NCI-H2107 treated with DMSO at 0.1 percent for 48 hours (cell line): ENCODE data around the gene EID1.

ENCODE experiments used
- DNase-seq: peaks from one replicate; lab custom pipeline; 2025; ENCODE audit not compliant: unreplicated experiment; lab: John Stamatoyannopoulos, UW

Gene EID1

DNA sequence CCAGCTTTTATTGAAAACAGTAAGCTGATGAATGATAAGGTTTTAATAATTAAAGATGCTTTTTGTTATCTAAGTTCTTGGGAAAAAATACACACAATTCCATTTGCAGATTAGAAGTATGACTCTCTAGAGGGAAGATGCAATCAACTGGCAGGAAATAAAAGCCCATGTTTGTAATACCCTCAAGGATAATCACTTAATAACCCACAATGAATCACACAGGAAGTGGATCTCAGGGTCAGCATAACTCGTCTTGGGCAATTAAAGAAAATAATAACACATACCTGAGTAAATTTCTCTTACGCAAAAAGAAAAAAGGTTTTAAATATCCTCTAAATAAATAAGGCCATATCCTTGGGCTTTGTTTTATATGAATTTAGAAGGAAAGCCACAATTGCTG is 9.4 kb upstream of the EID1 start:
- DNase-seq: no peak

DNA sequence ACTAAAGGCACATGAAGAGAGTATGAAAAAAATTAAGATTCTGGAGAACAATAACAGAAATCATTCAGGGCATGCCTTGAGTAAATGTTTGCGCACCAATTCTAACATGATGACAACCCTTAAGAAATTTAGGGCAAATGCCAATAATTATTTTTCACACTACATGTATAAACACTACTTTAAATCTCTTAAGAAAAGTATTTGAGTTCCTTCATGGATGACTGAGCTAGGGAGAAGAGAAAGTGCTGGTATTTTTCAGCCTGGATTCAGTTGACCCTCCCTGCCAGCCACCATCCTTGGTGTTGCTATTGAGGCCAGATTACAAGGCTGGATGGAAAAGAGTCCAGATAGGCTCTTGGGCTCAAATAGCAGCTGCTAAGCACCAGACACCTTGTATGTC is 8.0 kb upstream of the EID1 start:
- no peak for DNase-seq

DNA sequence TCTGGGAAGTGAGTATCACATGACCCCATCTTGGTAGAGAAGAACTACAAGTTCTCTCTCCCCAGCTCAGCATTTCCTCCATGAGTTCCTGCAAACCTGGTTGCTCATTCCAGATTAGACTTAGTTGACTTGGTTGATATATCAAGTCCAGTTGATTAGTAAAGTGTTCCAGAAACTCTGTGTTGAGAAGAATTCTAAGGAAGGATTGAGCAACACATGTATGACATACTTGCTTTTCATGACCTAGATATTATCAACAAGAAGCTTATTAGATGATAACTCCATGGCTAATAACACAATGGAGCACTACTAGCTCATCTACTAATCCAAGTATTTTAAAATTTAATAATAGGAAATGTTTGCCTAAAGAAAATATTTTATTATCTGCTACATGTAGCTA is 6.4 kb upstream of the EID1 start:
- DNase-seq: no peak

DNA sequence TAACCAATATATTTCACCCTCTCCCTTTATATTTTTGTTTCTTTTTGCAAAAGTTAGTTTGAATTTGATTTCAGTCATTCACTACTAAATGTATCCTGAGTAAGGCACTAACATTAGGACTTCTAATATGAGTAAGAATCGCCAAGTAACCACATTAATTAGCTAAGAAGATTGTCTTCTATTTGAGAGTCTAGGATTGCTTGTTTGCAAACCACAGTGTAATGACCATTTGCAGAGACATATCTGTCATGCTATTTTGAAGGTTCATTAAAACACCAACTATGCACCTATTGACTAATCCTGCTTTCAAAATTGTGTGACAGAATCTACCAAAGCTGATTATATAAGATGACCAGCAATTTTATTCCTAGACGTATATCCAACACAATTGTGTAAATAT is 5.3 kb upstream of the EID1 start:
- DNase-seq: no peak

DNA sequence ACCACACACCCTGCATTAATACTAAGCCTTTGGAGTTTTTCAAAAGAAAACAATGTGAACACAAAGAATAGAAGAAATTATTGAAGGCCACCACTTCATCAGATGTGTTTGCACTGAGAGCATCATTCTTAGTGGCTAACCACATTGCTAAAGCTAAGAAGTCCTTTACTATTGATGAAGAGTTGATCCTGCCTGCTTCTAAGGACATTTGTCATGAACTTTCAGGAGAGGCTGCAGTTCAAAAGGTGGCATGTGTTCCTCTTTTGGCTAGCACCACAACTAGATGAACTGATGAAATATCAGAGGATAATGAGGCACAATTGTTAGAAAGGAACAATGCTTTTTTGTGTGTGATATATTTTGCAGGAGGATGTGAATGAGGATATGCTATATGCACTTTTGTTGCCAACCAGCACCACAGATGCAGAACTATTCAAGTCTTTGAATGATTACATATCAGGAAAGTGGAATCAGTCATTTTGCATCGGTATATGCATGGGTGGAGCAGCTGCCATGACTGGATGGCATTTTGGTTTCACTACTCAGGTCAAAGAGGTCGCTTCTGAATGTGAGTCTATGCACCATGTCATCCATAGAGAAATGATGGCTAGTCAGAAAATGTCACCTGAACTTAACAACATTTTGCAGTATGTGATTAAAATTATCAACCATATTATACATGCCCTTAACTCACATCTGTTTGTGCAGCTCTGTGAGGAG is 2.5 kb upstream of the EID1 start:
- DNase-seq: no peak

DNA sequence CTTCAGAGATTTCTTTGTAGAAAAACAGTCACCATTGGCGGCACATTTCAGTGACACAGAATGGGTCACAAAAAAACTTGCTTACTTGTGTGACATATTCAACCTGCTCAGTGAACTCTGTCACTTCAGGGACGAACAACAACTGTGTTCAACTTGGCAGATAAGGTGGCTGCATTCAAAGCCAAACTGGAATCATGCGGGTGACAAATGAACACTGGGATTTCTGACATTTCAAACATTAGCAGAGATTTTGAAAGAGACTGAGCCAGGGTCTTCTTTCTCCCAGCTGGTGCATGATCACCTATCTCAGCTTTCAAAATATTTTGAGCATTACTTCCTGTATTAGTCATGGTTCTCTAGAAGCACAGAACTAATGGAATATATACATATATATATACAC is 1.9 kb upstream of the EID1 start:
- no peak for DNase-seq

DNA sequence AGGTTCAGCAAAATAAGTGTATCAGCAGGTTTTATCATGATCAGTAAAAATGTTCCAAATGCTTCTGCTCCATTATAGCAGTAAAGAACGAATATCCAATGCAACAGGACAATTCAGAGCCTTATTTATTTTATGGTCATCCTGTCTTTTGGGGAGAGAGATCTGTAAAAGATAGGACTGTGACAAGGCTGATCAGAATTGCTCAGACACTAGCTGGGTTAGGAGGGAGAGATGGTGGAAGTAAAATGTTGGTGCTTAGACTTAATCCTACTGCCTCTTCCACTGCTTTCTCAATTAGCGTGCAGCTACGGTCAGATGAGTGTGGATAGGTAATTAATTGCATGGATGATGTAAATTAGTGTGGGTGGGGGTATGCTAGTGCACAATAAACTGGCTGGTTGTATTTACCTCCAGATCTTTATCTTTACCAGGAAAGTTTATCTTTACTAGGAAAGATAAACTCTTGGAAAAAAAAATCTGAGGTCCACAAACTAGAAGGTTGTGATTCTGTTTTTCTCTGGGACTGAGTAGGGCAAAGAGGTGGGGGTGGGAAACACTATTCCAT is 2.2 kb downstream of the EID1 start:
- DNase-seq: no peak

DNA sequence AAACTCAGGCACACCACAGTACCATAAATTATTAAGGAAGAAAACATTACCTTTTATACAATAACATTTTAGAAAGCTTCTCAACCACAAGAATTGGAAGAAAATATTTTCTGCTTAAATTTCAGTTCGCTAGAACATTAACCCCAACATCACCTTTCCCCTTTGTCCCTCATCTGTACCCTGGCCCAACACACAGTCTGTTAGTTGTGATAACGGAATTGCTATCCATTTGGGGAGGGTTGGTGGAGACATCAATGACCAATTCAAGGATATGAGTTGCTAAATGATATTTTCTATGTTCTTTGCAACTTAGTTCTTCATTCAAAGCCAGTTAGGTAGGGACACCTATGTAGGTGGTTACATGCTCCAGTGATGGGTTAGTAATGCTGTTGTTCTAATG is 5.8 kb downstream of the EID1 start:
- DNase-seq: no peak

DNA sequence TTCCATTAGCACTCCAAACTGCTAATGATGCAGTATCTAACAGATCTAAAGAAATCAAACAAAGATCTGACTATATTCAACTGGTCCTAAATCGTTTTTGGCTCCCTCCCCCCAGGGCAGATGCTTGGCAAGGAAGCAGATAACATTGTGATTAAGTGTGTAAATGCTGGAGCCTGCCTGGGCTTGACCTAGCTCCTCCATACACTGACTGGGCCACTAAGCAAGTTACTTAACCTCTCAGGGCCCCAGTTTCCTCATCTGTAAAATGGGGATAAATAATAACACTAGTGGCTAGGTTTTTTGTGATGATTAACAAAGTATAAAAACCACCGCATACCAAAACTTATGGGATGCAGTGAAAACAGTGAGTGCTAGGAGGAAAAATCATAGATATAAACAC is 9.2 kb downstream of the EID1 start:
- DNase-seq: no peak

DNA sequence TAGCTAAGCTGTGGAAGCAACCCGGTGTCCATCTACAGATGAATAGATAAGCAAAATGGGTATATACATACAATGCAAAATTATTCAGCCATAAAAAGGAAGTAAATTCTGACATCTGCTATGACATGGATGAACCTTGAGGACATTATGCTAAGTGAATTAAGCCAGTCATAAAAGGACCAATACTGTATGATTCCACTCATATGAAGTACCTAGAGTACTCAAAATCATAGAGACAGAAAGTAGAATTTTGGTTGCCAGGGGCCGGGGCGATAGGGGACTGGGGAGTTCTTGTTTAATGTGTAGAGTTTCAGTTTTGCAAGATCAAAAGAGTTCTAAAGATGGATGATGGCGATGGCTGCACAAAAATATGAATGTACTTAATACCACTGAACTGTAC is 10.3 kb downstream of the EID1 start:
- no peak for DNase-seq

DNA sequence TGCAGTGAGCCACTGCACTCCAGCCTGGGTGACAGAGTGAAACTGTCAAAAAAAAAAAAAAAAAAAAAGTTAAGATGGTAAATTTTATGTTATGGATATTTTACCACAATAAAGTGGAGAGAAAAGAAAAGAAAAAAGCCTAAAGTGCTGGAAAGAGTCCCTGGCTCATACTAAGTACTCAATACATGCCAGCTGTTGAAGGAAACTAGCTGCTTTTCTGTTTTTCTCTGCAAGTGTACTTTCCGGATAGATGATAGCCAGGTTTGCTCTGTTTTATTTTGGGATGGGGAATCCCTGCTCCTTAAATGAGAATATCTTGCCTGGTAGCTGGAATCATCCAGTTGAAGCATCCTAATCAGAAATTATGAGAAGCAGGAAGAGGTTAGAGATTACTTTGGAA is 10.9 kb downstream of the EID1 start:
- no peak for DNase-seq

DNA sequence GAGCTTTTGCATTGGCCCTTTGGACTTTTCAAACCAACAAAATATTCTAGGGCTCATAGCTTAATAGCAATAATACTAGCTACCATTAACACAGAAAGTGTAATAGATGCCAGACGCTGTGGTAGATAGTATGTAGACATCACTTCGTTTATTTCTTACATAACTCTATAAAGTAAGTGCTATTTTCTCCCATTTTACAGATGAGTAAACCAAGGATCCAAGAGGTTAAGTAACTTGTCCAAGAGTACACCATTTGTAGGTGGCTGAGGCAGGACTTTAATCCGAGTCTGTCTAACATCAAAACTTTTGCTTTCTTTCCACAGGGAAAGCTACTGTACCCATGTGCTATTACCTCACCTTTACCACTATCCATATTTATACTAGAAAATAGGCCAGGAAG is 12.0 kb downstream of the EID1 start:
- DNase-seq: no peak

DNA sequence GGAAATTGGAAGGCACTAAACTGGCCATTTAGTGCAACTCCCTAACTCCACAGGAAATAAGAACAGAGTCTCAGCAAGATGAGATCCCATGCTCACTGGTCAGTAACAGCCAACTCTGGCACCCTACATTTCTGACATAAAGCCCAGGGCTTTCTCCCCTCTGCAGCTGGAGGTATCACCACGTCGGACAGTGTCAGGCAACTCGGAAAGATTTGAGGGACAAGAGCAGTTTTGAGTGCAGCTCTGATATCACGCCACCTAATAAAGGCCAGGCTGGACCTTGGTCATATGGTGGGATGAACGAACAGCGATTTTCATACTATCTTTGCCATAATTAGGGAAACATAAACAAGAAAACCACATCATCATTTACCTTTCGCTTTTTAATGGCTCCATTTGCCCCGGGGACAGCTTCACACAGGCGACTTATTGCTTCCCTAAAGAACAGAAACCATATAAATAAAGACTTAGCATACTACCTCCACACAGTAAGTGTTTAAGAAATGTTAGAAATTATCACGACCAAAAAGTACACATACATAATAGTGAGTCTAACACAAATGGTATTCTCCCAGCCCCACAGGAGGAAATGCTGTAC is 12.5 kb downstream of the EID1 start:
- no peak for DNase-seq

DNA sequence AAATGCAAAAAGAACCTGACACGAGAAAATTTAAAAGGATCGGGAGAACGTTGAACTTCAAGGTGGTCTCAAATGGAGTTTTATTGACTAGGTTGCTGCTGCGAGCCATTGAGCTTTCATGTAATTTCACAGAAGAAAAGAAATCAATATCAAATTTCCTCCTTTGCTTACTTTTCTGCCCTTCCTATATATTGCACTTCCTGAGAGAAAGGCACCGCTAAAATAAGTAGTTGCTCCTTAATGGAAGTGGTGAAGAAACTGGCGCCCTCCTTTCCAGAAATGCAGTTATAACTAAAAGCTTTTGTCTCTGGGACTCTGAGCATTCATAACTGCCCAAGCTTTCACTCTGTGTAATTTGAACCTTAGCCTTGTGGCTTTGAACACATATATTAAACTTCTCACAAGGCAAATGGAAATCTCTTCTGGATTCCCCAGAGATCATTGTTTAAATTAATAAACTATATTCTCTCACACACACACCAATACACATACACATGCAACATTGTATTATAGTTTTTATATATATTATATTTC is 13.4 kb downstream of the EID1 start:
- peak; percentile 34 for DNase-seq

DNA sequence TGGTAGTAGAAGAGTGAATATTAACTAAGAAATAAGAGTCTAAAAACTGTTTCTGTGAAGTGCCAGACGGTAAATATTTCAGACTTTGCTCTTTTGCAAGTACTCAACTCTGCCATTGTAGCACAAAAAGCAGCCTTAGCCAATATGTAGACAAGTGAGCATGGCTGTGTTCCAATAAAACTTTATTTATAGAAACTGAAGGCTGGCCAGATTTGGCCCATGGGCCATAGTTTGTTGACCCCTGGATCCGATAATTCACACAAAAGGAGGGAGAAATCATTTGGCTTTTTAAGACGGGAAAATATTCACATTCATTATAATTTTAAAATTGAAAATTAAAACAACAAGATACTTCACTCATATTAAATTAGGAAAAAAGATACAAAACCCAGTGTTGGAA is 15.4 kb downstream of the EID1 start:
- no peak for DNase-seq

DNA sequence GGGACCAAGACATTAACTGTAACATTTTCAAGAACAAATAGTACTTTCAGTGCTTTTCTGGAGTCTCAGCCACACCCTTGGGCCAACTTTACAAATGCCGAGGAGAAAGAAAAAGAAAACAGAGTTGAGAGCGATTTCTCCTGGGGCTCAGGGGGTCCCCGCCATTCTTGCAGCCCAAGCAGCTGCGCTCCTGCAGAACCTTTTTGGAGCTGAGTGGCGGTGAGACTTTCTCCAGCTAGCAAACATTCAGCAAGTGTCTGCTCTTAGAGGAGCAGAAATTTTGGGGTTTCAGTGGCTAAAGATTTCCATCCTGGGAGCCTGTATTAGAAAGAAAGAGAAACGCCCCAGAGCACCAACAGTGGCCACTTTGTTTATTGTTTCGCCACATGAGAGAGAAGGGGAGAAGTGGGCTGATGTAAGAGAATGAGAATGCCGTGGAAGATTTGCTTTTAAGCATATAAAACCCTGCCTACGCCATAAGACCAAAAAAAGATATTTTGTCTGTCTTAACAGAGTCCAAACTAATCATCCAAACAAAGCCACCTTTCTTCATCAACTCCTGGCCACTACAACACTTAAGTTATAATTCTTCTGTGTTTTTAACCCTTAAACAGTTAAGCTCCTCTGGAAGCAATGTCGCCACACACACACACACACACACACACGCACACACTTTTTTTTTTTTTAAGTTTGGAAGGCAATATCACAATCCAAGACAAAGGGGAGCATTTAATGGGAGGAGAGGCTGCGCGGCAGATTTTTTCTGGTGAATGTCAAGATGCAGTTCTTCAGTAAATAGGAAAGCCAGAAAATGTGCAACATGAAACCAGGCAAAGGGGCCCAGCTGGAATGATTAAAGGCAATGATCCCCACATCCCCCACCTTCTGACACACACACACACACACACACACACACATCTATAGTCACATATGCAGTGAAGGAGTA is 19.2 kb downstream of the EID1 start:
- peak; percentile 33 for DNase-seq

DNA sequence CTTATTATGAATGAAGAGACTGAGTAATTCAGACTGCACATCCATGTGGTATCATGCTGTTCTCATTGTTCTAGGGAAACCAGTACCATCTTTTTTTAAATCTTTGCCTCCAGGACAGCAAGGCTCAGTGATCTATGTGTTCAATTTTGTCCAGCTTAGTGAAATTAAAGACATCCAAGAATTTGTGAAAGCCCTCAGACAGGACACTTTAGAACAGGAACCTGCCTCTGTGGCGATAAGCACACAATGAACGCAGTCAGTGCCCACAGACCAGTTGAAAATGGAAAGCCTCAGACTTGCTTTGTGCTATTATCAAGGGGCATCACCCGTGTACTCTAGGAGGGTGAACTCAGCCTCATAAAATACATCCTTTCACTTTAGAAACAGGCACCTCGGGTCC is 20.1 kb downstream of the EID1 start:
- peak; percentile 23 for DNase-seq

DNA sequence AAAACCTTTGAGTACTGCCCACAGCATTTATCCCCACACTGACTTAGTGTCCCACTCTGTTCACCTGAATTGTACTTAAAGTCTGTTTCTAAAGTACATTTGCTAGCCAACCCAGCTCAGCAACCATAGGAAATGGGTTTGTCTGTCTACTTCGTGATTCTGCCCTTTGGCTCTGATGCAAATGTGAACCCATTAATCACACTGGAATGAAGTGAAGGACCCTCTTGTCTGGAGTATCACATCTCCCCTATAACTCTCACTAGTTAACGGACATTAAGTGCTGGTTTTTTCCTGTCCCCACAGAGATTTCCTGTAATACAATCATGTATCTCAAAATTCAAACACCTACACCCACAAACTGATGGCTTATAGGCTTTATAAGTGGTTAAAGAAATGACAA is 20.5 kb downstream of the EID1 start:
- no peak for DNase-seq

DNA sequence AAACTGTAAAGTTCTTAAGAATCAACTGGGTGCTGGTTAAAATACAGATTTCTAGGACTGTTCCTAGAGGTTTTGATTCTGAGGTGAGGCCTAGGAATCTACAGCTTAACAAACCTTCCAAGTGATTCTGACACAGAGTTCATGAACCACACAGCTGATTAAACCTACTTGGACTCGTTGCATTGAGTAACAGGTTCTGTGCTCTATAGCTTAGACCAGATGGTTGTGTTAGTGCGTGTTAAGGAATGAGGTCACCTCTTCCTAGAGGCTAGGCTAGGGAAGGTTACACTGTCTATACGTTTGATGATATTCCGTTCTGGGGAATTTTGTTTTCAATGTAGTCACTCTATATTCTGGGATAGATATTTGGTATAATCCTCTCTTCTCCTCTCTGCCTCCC is 21.9 kb downstream of the EID1 start:
- DNase-seq: no peak

DNA sequence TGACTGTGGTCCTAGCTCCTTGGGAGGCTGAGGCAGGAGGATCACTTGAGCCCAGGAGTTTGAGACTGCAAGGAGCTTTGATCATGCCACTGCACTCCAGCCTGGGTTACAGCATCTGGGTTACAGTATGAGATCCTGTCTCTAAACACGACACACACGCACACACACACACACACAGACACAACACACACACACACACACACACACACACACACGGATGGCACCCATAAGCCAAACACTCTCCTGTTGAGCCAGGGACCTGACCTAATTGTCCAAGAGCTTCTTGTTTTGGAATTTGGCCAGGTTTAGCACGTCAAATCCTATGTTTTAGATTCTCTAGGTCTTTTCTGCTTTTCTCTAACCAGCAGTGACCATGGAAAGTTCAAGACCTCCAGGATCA is 26.8 kb downstream of the EID1 start:
- no peak for DNase-seq

DNA sequence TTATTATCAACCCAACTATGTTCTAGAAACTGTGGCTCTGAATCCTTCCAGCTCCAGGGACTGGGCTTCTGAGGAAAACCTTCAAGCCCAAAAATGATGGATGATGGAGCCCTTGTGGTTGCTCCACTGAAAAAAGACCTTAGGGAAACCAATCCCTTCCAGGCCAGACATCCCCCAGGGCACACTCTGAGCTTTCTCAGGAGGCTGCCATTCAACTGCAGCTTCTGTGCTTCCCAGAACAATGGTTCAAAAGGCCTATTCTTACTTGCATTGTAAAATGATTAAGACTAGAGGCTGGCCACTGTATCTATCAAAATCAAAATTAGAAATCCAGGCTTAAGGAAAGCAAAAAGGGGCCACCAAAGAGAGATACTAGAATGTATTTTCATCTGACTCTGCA is 27.3 kb downstream of the EID1 start:
- DNase-seq: no peak

DNA sequence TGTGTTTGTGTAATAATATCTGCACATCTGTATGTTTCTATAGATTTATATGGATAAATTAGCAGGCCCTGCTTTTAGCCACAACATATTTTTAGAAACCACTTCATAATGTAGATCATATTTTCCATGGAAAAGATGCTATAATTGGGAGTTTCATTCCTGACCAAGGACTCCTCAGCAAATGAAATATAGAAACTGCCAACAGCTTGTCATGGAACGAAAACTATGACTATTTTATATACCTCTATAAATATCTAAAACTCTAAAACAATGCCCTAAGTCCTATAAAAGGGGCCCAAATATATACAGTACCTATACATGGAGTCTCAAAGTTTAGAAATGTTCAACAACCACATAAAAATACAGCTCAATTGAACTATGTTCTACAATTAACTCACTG is 27.9 kb downstream of the EID1 start:
- no peak for DNase-seq
